ENCODE data around the gene PRELID3B.

Gene PRELID3B

GRCh38 chr20:59084041-59084850 is 41.7 kb upstream of the PRELID3B start:
- Histone ChIP-seq H3K27ac (ENCODE audit: low read depth, low read length) (no peak overlapping the region), H3K36me3 (ENCODE audit: low read length) (no peaks in the 10 kb centered on the region), H3K4me2 (ENCODE audit: low read depth, low read length, poor library complexity, severe bottlenecking) (no peak overlapping the region), H3K4me3 (ENCODE audit: insufficient read depth, low read length, poor library complexity, severe bottlenecking) (no peak overlapping the region), H3F3A (ENCODE audit: insufficient read depth) (no peaks in the 10 kb centered on the region), H3K9ac (ENCODE audit: low read length) (no peak overlapping the region), H3K9me2 (replicated peaks; ENCODE audit: insufficient read depth, low read length) (no peaks in the 10 kb centered on the region), H3K9me3 (ENCODE audit: insufficient read depth, low read length) (no peaks in the 10 kb centered on the region), H2AFZ (ENCODE audit: low read depth, low read length, severe bottlenecking) (no peak overlapping the region), H3K79me2 (ENCODE audit: insufficient read depth, low read length) (no peaks in the 10 kb centered on the region), H3K27me3 (ENCODE audit: low read length) (no peaks in the 10 kb centered on the region), H4K20me1 (ENCODE audit: low read depth, low read length) (no peaks in the 10 kb centered on the region)
- TF ChIP-seq, protein P1, sequence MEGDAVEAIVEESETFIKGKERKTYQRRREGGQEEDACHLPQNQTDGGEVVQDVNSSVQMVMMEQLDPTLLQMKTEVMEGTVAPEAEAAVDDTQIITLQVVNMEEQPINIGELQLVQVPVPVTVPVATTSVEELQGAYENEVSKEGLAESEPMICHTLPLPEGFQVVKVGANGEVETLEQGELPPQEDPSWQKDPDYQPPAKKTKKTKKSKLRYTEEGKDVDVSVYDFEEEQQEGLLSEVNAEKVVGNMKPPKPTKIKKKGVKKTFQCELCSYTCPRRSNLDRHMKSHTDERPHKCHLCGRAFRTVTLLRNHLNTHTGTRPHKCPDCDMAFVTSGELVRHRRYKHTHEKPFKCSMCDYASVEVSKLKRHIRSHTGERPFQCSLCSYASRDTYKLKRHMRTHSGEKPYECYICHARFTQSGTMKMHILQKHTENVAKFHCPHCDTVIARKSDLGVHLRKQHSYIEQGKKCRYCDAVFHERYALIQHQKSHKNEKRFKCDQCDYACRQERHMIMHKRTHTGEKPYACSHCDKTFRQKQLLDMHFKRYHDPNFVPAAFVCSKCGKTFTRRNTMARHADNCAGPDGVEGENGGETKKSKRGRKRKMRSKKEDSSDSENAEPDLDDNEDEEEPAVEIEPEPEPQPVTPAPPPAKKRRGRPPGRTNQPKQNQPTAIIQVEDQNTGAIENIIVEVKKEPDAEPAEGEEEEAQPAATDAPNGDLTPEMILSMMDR (IDR thresholded peaks at IDR 0.05; ENCODE audit: insufficient read depth, low read length, poor library complexity, severe bottlenecking): no peak
- no peak for TF ChIP-seq EZH2phosphoT487 (conservative IDR thresholded peaks at IDR 0.05; ENCODE audit: low read length)

GRCh38 chr20:59082981-59083380 is 40.4 kb upstream of the PRELID3B start:
- H3K9ac ChIP-seq (ENCODE audit: low read length): no peak overlapping the region
- H3K79me2 ChIP-seq (ENCODE audit: insufficient read depth, low read length): no peaks in the 10 kb centered on the region
- H3K27me3 ChIP-seq (ENCODE audit: low read length): no peaks in the 10 kb centered on the region
- no peaks in the 10 kb centered on the region for H3K36me3 ChIP-seq (ENCODE audit: low read length)
- H3K9me2 ChIP-seq (replicated peaks; ENCODE audit: insufficient read depth, low read length): no peaks in the 10 kb centered on the region
- H3K4me2 ChIP-seq (ENCODE audit: low read depth, low read length, poor library complexity, severe bottlenecking): no peak overlapping the region
- no peak overlapping the region for H2AFZ ChIP-seq (ENCODE audit: low read depth, low read length, severe bottlenecking)
- no peak overlapping the region for H3K27ac ChIP-seq (ENCODE audit: low read depth, low read length)
- H3F3A ChIP-seq (ENCODE audit: insufficient read depth): no peaks in the 10 kb centered on the region
- TF ChIP-seq, protein P1 (IDR thresholded peaks at IDR 0.05; ENCODE audit: insufficient read depth, low read length, poor library complexity, severe bottlenecking): no peak
- no peak for TF ChIP-seq EZH2phosphoT487 (conservative IDR thresholded peaks at IDR 0.05; ENCODE audit: low read length)
- H4K20me1 ChIP-seq (ENCODE audit: low read depth, low read length): no peaks in the 10 kb centered on the region
- H3K4me3 ChIP-seq (ENCODE audit: insufficient read depth, low read length, poor library complexity, severe bottlenecking): no peak overlapping the region
- no peaks in the 10 kb centered on the region for H3K9me3 ChIP-seq (ENCODE audit: insufficient read depth, low read length)

GRCh38 chr20:59082077-59082740 is 39.6 kb upstream of the PRELID3B start:
- Histone ChIP-seq H4K20me1 (ENCODE audit: low read depth, low read length) (no peaks in the 10 kb centered on the region), H3K36me3 (ENCODE audit: low read length) (no peaks in the 10 kb centered on the region), H3K4me2 (ENCODE audit: low read depth, low read length, poor library complexity, severe bottlenecking) (no peak overlapping the region), H3K27ac (ENCODE audit: low read depth, low read length) (no peak overlapping the region), H3K9ac (ENCODE audit: low read length) (no peak overlapping the region), H3K27me3 (ENCODE audit: low read length) (no peaks in the 10 kb centered on the region), H3K9me3 (ENCODE audit: insufficient read depth, low read length) (no peaks in the 10 kb centered on the region), H3K4me3 (ENCODE audit: insufficient read depth, low read length, poor library complexity, severe bottlenecking) (no peak overlapping the region), H3K79me2 (ENCODE audit: insufficient read depth, low read length) (no peaks in the 10 kb centered on the region), H2AFZ (ENCODE audit: low read depth, low read length, severe bottlenecking) (no peak overlapping the region), H3K9me2 (replicated peaks; ENCODE audit: insufficient read depth, low read length) (no peaks in the 10 kb centered on the region), H3F3A (ENCODE audit: insufficient read depth) (no peaks in the 10 kb centered on the region)
- TF ChIP-seq EZH2phosphoT487 (conservative IDR thresholded peaks at IDR 0.05; ENCODE audit: low read length): no peak
- TF ChIP-seq, protein P1 (IDR thresholded peaks at IDR 0.05; ENCODE audit: insufficient read depth, low read length, poor library complexity, severe bottlenecking): peak; percentile 31
